Kidney (tissue), 14 donors: ENCODE data around the gene PPIE. TPM values are rescaled to one million over a fixed set of nuclear protein-coding genes. Genes with fewer than 3 reads are reported as not detected.

Experiments
- DNase-seq, 5 donors: peaks; one replicate each; pipeline ENCODE4 v3.0.0-alpha.2; 2013 to 2020
- FAIRE-seq: peaks from 2 replicates; lab custom pipeline; 2012; peaks lifted over from hg19 to GRCh38; lab: Jason Lieb, UNC
- H3K27ac ChIP-seq, 2 donors: one replicate each; pipeline ENCODE4 v1.7.0; 2013; ENCODE audit warnings: low read depth in 2 of 2, low read length in 2 of 2, inconsistent platforms in 1 of 2
- H3K27me3 ChIP-seq: one replicate; pipeline ENCODE4 v1.7.1; 2013; ENCODE audit warnings: low read length, inconsistent platforms; ENCODE audit not compliant: control insufficient read depth, insufficient read depth
- H3K36me3 ChIP-seq, 3 donors: one replicate each; pipeline versions ENCODE4 v1.7.0 to v1.7.1; 2013; ENCODE audit warnings: low read length in 3 of 3, control low read depth in 1 of 3, inconsistent platforms in 1 of 3; ENCODE audit not compliant: insufficient read depth in 3 of 3, control insufficient read depth in 2 of 3
- H3K4me1 ChIP-seq, 3 donors: one replicate each; pipeline versions ENCODE4 v1.7.0 to v1.7.1; 2013; ENCODE audit warnings: low read length in 3 of 3, inconsistent platforms in 1 of 3, low read depth in 1 of 3; ENCODE audit not compliant: control insufficient read depth in 2 of 3, insufficient read depth in 2 of 3
- H3K4me3 ChIP-seq, 3 donors: one replicate each; pipeline versions ENCODE4 v1.7.0 to v1.8.1; 2013; ENCODE audit warnings: low read length in 3 of 3, control low read depth in 1 of 3, inconsistent platforms in 1 of 3
- H3K9ac ChIP-seq, 3 donors: one replicate each; pipeline versions ENCODE4 v1.7.0 to v1.7.1; 2013; ENCODE audit warnings: low read length in 3 of 3, control low read depth in 1 of 3, inconsistent platforms in 1 of 3
- H3K9me3 ChIP-seq, 3 donors: one replicate each; pipeline versions ENCODE4 v1.7.0 to v1.7.1; 2013; ENCODE audit warnings: low read length in 3 of 3, control low read depth in 1 of 3, inconsistent platforms in 1 of 3; ENCODE audit not compliant: control insufficient read depth in 2 of 3, insufficient read depth in 1 of 3
- CTCF ChIP-seq: IDR thresholded peaks from 3 replicates; pipeline ENCODE4 v1.5.1; 2012; ENCODE audit warnings: mild to moderate bottlenecking, moderate library complexity, borderline replicate concordance; ENCODE audit not compliant: insufficient read depth; ENCODE audit errors: extremely low read depth
- intact Hi-C: fragments of 100-400 bp; cut with DNase I; formaldehyde crosslinking; loops from one replicate; pipeline ENCODE4 v1.11.1; 2022
- polyA plus RNA-seq: library from polyadenylated mRNA; stranded (reverse); fragments of 350-450 nt; fragmentation: Illumina TruSeq; extraction: RNeasy Lipid Tissue Mini Kit (QIAGEN cat#74804); gene quantifications from one replicate; pipeline ENCODE4 v1.2.3, GENCODE V29; 2014; ENCODE audit warnings: low read depth, low replicate concordance; ENCODE audit not compliant: insufficient read depth
- total RNA-seq: library from RNA; stranded (reverse); fragmentation: NEBNext Ultra II Directional; extraction: Animal tissue kit (Norgen Biotek cat#: 25700); gene quantifications from one replicate; pipeline ENCODE4 v1.2.1, GENCODE V29; 2021
- donor health status: control.
- donor health status: control.
- donor health status: control.
- donor health status: control.
- donor health status: control.
- donor health status: DM: yes; HTN: yes; CAD: no.
- donor health status: Normal renal cell carcinoma (clear cell type).

Gene PPIE
- total and polyA plus RNA-seq, 2 donors from 2014 or later: 52.0 to 58.6 TPM

GRCh38 chr1:39692152-39693074 lies 46.3 kb upstream of the PPIE start:
- DNase-seq: peak in 3 of 5 donors; percentile 23 to 43 (median 40)
- H3K4me3 ChIP-seq: peak overlapping the region in 1 of 3 donors; percentile 41
- no peak overlapping the region for H3K9ac ChIP-seq
- no peak overlapping the region for H3K27ac ChIP-seq
- H3K36me3 ChIP-seq: no peaks in the 10 kb centered on the region
- peaks cover 0 to 6% (median 0%) of the 10 kb centered on the region in 3 donors for H3K4me1 ChIP-seq
- no peaks in the 10 kb centered on the region for H3K9me3 ChIP-seq
- peaks cover 18% of the 10 kb centered on the region for H3K27me3 ChIP-seq
- FAIRE-seq: no peak
- TF ChIP-seq CTCF: no peak
- intact Hi-C loops: no loop called here

GRCh38 chr1:39694026-39694425 lies 44.7 kb upstream of the PPIE start:
- Histone ChIP-seq H3K27me3 (peaks cover 18% of the 10 kb centered on the region), H3K27ac (no peak overlapping the region)

GRCh38 chr1:39695016-39695415 lies 43.7 kb upstream of the PPIE start:
- no peaks in the 10 kb centered on the region for H3K36me3 ChIP-seq
- no peak overlapping the region for H3K4me3 ChIP-seq
- TF ChIP-seq CTCF: no peak
- no peak overlapping the region for H3K9ac ChIP-seq
- peaks cover 17% of the 10 kb centered on the region for H3K27me3 ChIP-seq
- peaks cover 0 to 6% (median 0%) of the 10 kb centered on the region in 3 donors for H3K4me1 ChIP-seq
- intact Hi-C loops: no loop called here
- peak in 1 of 5 donors; percentile 11 for DNase-seq
- H3K9me3 ChIP-seq: no peaks in the 10 kb centered on the region
- no peak overlapping the region for H3K27ac ChIP-seq
- no peak for FAIRE-seq

More at GRCh38 chr1:39694026-39694425, 44.7 kb upstream of the PPIE start:
- Histone ChIP-seq H3K9me3 (no peaks in the 10 kb centered on the region), H3K36me3 (no peaks in the 10 kb centered on the region), H3K4me1 (peaks cover 0 to 6% (median 0%) of the 10 kb centered on the region in 3 donors), H3K4me3 (no peak overlapping the region), H3K9ac (no peak overlapping the region)
- DNase-seq: peak in 1 of 5 donors; percentile 28
- FAIRE-seq: no peak
- TF ChIP-seq CTCF: no peak
- intact Hi-C loops: no loop called here
